B cell (primary cell): ENCODE measurements around the gene KRT9.

Source experiments
- EZH2 ChIP-seq: IDR thresholded peaks from 2 replicates; pipeline ENCODE4 v1.6.1; 2012; ENCODE audit warnings: borderline replicate concordance, low read depth, mild to moderate bottlenecking, moderate library complexity, low read length; ENCODE audit not compliant: insufficient read depth, poor library complexity, severe bottlenecking
- TF ChIP-seq, protein P1 (sequence below): fragments of 200-600 bp; IDR thresholded peaks from one replicate; pipeline ENCODE4 v1.8.0; 2022; ENCODE audit warnings: antibody characterized with exemption, mild to moderate bottlenecking

GRCh38 chr17:41522301-41523224 is 49.3 kb downstream of the KRT9 start:
- TF ChIP-seq, protein P1, sequence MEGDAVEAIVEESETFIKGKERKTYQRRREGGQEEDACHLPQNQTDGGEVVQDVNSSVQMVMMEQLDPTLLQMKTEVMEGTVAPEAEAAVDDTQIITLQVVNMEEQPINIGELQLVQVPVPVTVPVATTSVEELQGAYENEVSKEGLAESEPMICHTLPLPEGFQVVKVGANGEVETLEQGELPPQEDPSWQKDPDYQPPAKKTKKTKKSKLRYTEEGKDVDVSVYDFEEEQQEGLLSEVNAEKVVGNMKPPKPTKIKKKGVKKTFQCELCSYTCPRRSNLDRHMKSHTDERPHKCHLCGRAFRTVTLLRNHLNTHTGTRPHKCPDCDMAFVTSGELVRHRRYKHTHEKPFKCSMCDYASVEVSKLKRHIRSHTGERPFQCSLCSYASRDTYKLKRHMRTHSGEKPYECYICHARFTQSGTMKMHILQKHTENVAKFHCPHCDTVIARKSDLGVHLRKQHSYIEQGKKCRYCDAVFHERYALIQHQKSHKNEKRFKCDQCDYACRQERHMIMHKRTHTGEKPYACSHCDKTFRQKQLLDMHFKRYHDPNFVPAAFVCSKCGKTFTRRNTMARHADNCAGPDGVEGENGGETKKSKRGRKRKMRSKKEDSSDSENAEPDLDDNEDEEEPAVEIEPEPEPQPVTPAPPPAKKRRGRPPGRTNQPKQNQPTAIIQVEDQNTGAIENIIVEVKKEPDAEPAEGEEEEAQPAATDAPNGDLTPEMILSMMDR: no peak
- no peak for TF ChIP-seq EZH2
